ENCODE data around the gene SLC5A11.

The SLC5A11 gene

GRCh38 chr16:24919536-24919935 lies 73.8 kb downstream of the SLC5A11 start:
- DNase-seq (ENCODE audit: low read depth, low spot score) = no peak

- DNase-seq (ENCODE audit: low read depth, low spot score) = no peak
Measured at GRCh38 chr16:24920568-24920967, 74.8 kb downstream of the SLC5A11 start.

GRCh38 chr16:24921229-24921628 lies 75.5 kb downstream of the SLC5A11 start:
- no peak for DNase-seq (ENCODE audit: low read depth, low spot score)

- no peak for DNase-seq (ENCODE audit: low read depth, low spot score)
Measured at GRCh38 chr16:24925163-24925562, 79.4 kb downstream of the SLC5A11 start.

GRCh38 chr16:24929409-24929808 lies 83.6 kb downstream of the SLC5A11 start:
- no peak for DNase-seq (ENCODE audit: low read depth, low spot score)

GRCh38 chr16:24930440-24930839 lies 84.7 kb downstream of the SLC5A11 start:
- DNase-seq (ENCODE audit: low read depth, low spot score) = no peak

- DNase-seq (ENCODE audit: low read depth, low spot score) = no peak
Measured at GRCh38 chr16:24931091-24931490, 85.3 kb downstream of the SLC5A11 start.

GRCh38 chr16:24935336-24935735 lies 89.6 kb downstream of the SLC5A11 start:
- no peak for DNase-seq (ENCODE audit: low read depth, low spot score)

GRCh38 chr16:24936151-24936550 lies 90.4 kb downstream of the SLC5A11 start:
- DNase-seq (ENCODE audit: low read depth, low spot score) = no peak

- no peak for DNase-seq (ENCODE audit: low read depth, low spot score)
Measured at GRCh38 chr16:24939224-24939623, 93.5 kb downstream of the SLC5A11 start.

- no peak for DNase-seq (ENCODE audit: low read depth, low spot score)
Measured at GRCh38 chr16:24939738-24940137, 94.0 kb downstream of the SLC5A11 start.

GRCh38 chr16:24943471-24943870 lies 97.7 kb downstream of the SLC5A11 start:
- DNase-seq (ENCODE audit: low read depth, low spot score) = no peak

GRCh38 chr16:24944206-24944605 lies 98.4 kb downstream of the SLC5A11 start:
- DNase-seq (ENCODE audit: low read depth, low spot score) = no peak

GRCh38 chr16:24946155-24946554 lies 100.4 kb downstream of the SLC5A11 start:
- DNase-seq (ENCODE audit: low read depth, low spot score) = no peak

GRCh38 chr16:24950275-24950674 lies 104.5 kb downstream of the SLC5A11 start:
- no peak for DNase-seq (ENCODE audit: low read depth, low spot score)

GRCh38 chr16:24953306-24953705 lies 107.5 kb downstream of the SLC5A11 start:
- no peak for DNase-seq (ENCODE audit: low read depth, low spot score)

- no peak for DNase-seq (ENCODE audit: low read depth, low spot score)
Measured at GRCh38 chr16:24953721-24954120, 108.0 kb downstream of the SLC5A11 start.

GRCh38 chr16:24954137-24954536 lies 108.4 kb downstream of the SLC5A11 start:
- DNase-seq (ENCODE audit: low read depth, low spot score) = no peak

GRCh38 chr16:24955975-24956731 lies 110.4 kb downstream of the SLC5A11 start:
- DNase-seq (ENCODE audit: low read depth, low spot score) = no peak

GRCh38 chr16:24957887-24958286 lies 112.1 kb downstream of the SLC5A11 start:
- no peak for DNase-seq (ENCODE audit: low read depth, low spot score)
